GM23338 (cell line): ENCODE measurements around the gene FAM117A. TPM values are rescaled to one million over a fixed set of nuclear protein-coding genes. Genes with fewer than 3 reads are reported as not detected.

Experiments
- ATAC-seq: fragments of 200-7000 bp; cut with Tn5 transposase; 3 replicates; pipeline ENCODE4 v1.9.1; 2020
- DNase-seq: peaks from one replicate; pipeline ENCODE4 v3.0.0-alpha.2; 2015; ENCODE audit warnings: low spot score
- H2AFZ ChIP-seq: fragments of 200-600 bp; sonication (generic); 2 replicates; pipeline ENCODE4 v1.8.0; 2016; ENCODE audit warnings: antibody characterized with exemption, mild to moderate bottlenecking, moderate library complexity
- H3F3A ChIP-seq: fragments of 200-600 bp; sonication (generic); replicated peaks from 2 replicates; pipeline ENCODE4 v1.8.0; 2017; ENCODE audit warnings: antibody characterized with exemption, mixed run types, low read depth
- H3K27ac ChIP-seq: fragments of 200-600 bp; sonication (generic); 2 replicates; pipeline ENCODE4 v1.6.1; 2016; ENCODE audit warnings: low read depth
- H3K27me3 ChIP-seq: fragments of 200-600 bp; sonication (generic); 2 replicates; pipeline ENCODE4 v1.8.0; 2016; ENCODE audit warnings: mild to moderate bottlenecking, mixed run types, moderate library complexity; ENCODE audit not compliant: insufficient read depth
- H3K36me3 ChIP-seq: fragments of 200-600 bp; sonication (generic); 2 replicates; pipeline ENCODE4 v1.8.0; 2016; ENCODE audit warnings: mild to moderate bottlenecking; ENCODE audit not compliant: insufficient read depth
- H3K4me1 ChIP-seq: fragments of 200-600 bp; sonication (generic); 2 replicates; pipeline ENCODE4 v1.8.0; 2016; ENCODE audit warnings: mild to moderate bottlenecking, moderate library complexity; ENCODE audit not compliant: insufficient read depth
- H3K4me2 ChIP-seq: fragments of 200-600 bp; sonication (generic); 2 replicates; pipeline ENCODE4 v1.7.1; 2017; ENCODE audit warnings: mixed run types
- H3K4me3 ChIP-seq: fragments of 200-600 bp; sonication (generic); 2 replicates; pipeline ENCODE4 v1.6.1; 2016; ENCODE audit warnings: mixed run types
- H3K79me2 ChIP-seq: fragments of 200-600 bp; sonication (generic); replicated peaks from 2 replicates; pipeline ENCODE4 v1.8.0; 2017; ENCODE audit warnings: mild to moderate bottlenecking; ENCODE audit not compliant: insufficient read depth
- H3K9me2 ChIP-seq: fragments of 200-600 bp; sonication (generic); 2 replicates; pipeline ENCODE4 v1.8.0; 2017; ENCODE audit not compliant: insufficient read depth
- H4K20me1 ChIP-seq: fragments of 200-600 bp; sonication (generic); replicated peaks from 2 replicates; pipeline ENCODE4 v1.8.0; 2017; ENCODE audit warnings: mild to moderate bottlenecking; ENCODE audit not compliant: insufficient read depth
- H3K27ac Mint-ChIP-seq: 2 replicates; pipeline ENCODE4 v1.8.0; 2020; ENCODE audit warnings: inconsistent platforms, mild to moderate bottlenecking, moderate library complexity, mixed read lengths
- H3K27me3 Mint-ChIP-seq: 3 replicates; pipeline ENCODE4 v1.8.0; 2022; ENCODE audit warnings: low read depth, mild to moderate bottlenecking, moderate library complexity, mixed read lengths, inconsistent platforms; ENCODE audit not compliant: insufficient read depth, poor library complexity
- H3K36me3 Mint-ChIP-seq: 3 replicates; pipeline ENCODE4 v1.8.0; 2021; ENCODE audit warnings: low read depth, mild to moderate bottlenecking, inconsistent platforms, moderate library complexity, mixed read lengths
- H3K4me1 Mint-ChIP-seq: 3 replicates; pipeline ENCODE4 v1.8.0; 2020; ENCODE audit warnings: mild to moderate bottlenecking, inconsistent platforms, mixed read lengths
- H3K4me3 Mint-ChIP-seq: 3 replicates; pipeline ENCODE4 v1.8.0; 2021; ENCODE audit warnings: moderate library complexity, mild to moderate bottlenecking, inconsistent platforms, mixed read lengths
- H3K9me3 Mint-ChIP-seq: 3 replicates; pipeline ENCODE4 v1.8.0; 2020; ENCODE audit warnings: moderate library complexity, mild to moderate bottlenecking, inconsistent platforms, mixed read lengths
- CTCF ChIP-seq, 2 experiments: fragments of 200-600 bp in 1 of 2; sonication (generic) in 1 of 2; conservative IDR thresholded peaks; 2 replicates each; pipeline versions ENCODE4 v1.5.1 to v1.6.1; 2016 to 2017; ENCODE audit warnings: antibody characterized with exemption in 2 of 2, low read depth in 2 of 2, mild to moderate bottlenecking in 2 of 2, moderate library complexity in 1 of 2
- EZH2 ChIP-seq: fragments of 200-600 bp; sonication (generic); IDR thresholded peaks from one replicate; pipeline ENCODE4 v1.8.0; 2017; ENCODE audit warnings: antibody characterized with exemption, mild to moderate bottlenecking, low read depth; ENCODE audit not compliant: unreplicated experiment
- ZNF462 ChIP-seq: fragments of 250-450 bp; sonication (Bioruptor Pico); IDR thresholded peaks from 2 replicates; pipeline ENCODE4 v1.5.0; 2020; ENCODE audit warnings: mild to moderate bottlenecking, moderate library complexity
- polyA plus RNA-seq: library from polyadenylated mRNA; unstranded; fragments of >200 nt; fragmentation: Nextera tagmentation; extraction: Ambion mirVana; gene quantifications from 2 replicates; pipeline ENCODE4 v1.2.1, GENCODE V29; 2016
- total RNA-seq: library from RNA; depleted of rRNA; stranded (reverse); fragments of >200 nt; shearing (Covaris generic); gene quantifications from 2 replicates; pipeline ENCODE4 v1.2.3, GENCODE V29; 2014

Gene FAM117A
- total and polyA plus RNA-seq, 2 experiments from 2014 or later, result 21.3 to 46.4 TPM

GRCh38 chr17:49691677-49692191, 72.2 kb downstream of the FAM117A start:
- no peak overlapping the region; the same call in 2 of the 3 replicates for H3K4me3 Mint-ChIP-seq
- peak; percentile 63 for DNase-seq
- peak overlapping the region; percentile 73 for H2AFZ ChIP-seq

More at GRCh38 chr17:49691677-49692191, 72.2 kb downstream of the FAM117A start:
- peak; percentile 60 for ATAC-seq
- Mint-ChIP-seq H3K4me1 (peaks cover 25% of the 10 kb centered on the region), H3K9me3 (no peaks in the 10 kb centered on the region), H3K27me3 (peaks cover 4% of the 10 kb centered on the region), H3K27ac (no peak overlapping the region), H3K36me3 (no peaks in the 10 kb centered on the region)
- peak overlapping the region; percentile 21; the same call in 1 of the 2 replicates for H3K4me2 ChIP-seq
- no peaks in the 10 kb centered on the region for H3K36me3 ChIP-seq
- H3K27ac ChIP-seq, result no peak overlapping the region
- TF ChIP-seq CTCF (conservative IDR thresholded peaks at IDR 0.05; ENCODE audit: low read depth in 2 of 2) (peak in 1 of 2 experiments; percentile 40; a peak in 2 of 4 replicates), EZH2 (no peak), ZNF462 (no peak)
- no peaks in the 10 kb centered on the region for H3K79me2 ChIP-seq
- peaks cover 6% of the 10 kb centered on the region for H3K4me1 ChIP-seq
- no peaks in the 10 kb centered on the region for H3K27me3 ChIP-seq
- no peaks in the 10 kb centered on the region for H4K20me1 ChIP-seq
- no peak overlapping the region for H3K4me3 ChIP-seq
- H3K9me2 ChIP-seq, result no peaks in the 10 kb centered on the region
- H3F3A ChIP-seq, result no peaks in the 10 kb centered on the region
